NCI-H510A treated with DMSO at 0.1 percent for 48 hours (cell line): Measurements from ENCODE around the gene CARF.
"Not testable (repeated sequence)": the region's sequence is repeated elsewhere in the genome, so short reads cannot be mapped to it uniquely, and the experiment has no call there.

Experiments
- DNase-seq: peaks from one replicate; lab custom pipeline; 2025; lab: John Stamatoyannopoulos, UW

The CARF gene

GRCh38 chr2:202938960-202939359 is 26.9 kb downstream of the CARF start:
- DNase-seq, result no peak

GRCh38 chr2:202941771-202942170 is 29.7 kb downstream of the CARF start:
- no peak for DNase-seq

GRCh38 chr2:202944408-202944807 is 32.3 kb downstream of the CARF start:
- DNase-seq, result no peak

- DNase-seq, result no peak
These were observed 32.7 kb downstream of the CARF start for GRCh38 chr2:202944816-202945215.

GRCh38 chr2:202945497-202945896 is 33.4 kb downstream of the CARF start:
- DNase-seq, result no peak

- not testable (repeated sequence) for DNase-seq
These were observed 37.3 kb downstream of the CARF start for GRCh38 chr2:202949333-202949732.

- no peak for DNase-seq
These were observed 38.5 kb downstream of the CARF start for GRCh38 chr2:202950592-202950991.

- DNase-seq, result no peak
These were observed 48.4 kb downstream of the CARF start for GRCh38 chr2:202960524-202960923.

GRCh38 chr2:202963712-202964111 is 51.6 kb downstream of the CARF start:
- no peak for DNase-seq

GRCh38 chr2:202965810-202966460 is 53.9 kb downstream of the CARF start:
- no peak for DNase-seq

- not testable (repeated sequence) for DNase-seq
These were observed 57.3 kb downstream of the CARF start for GRCh38 chr2:202969404-202969803.

- no peak for DNase-seq
These were observed 64.7 kb downstream of the CARF start for GRCh38 chr2:202976809-202977208.

GRCh38 chr2:202982779-202983491 is 70.9 kb downstream of the CARF start:
- DNase-seq, result no peak

GRCh38 chr2:202989749-202990148 is 77.7 kb downstream of the CARF start:
- DNase-seq, result no peak

- no peak for DNase-seq
These were observed 78.4 kb downstream of the CARF start for GRCh38 chr2:202990501-202990900.

GRCh38 chr2:202997113-202997512 is 85.0 kb downstream of the CARF start:
- not testable (repeated sequence) for DNase-seq

- no peak for DNase-seq
These were observed 90.2 kb downstream of the CARF start for GRCh38 chr2:203002054-203002821.

- no peak for DNase-seq
These were observed 91.6 kb downstream of the CARF start for GRCh38 chr2:203003716-203004115.

GRCh38 chr2:203014456-203015199 is 102.6 kb downstream of the CARF start, which contains the start of gene NBEAL1:
Gene NBEAL1, plus strand, starts transcription at chr2:203014875. Its CDS starts 1,510 bp downstream, at chr2:203016385.
- peak; percentile 93 for DNase-seq

GRCh38 chr2:203016716-203017115 is 104.6 kb downstream of the CARF start:
- DNase-seq, result no peak

- DNase-seq, result no peak
These were observed 106.1 kb downstream of the CARF start for GRCh38 chr2:203018181-203018580.

GRCh38 chr2:203019142-203019541 is 107.1 kb downstream of the CARF start:
- no peak for DNase-seq
